Esophagus squamous epithelium (tissue), 4 donors: ENCODE measurements around the gene FAM131B.

Experiments
- POLR2A ChIP-seq, 4 donors: fragments of 450-650 bp; IDR thresholded peaks; one replicate each; pipeline ENCODE4 v1.6.1; 2017; ENCODE audit warnings: antibody characterized with exemption in 4 of 4, mild to moderate bottlenecking in 4 of 4, moderate library complexity in 3 of 4
- TF ChIP-seq, protein P1 (sequence below), 6 experiments: fragments of 450-650 bp in 4 of 6; fragments of 200-600 bp in 2 of 6; sonication (generic) in 2 of 6; IDR thresholded peaks; one replicate each; pipeline ENCODE4 v1.5.1; 2016 to 2019; ENCODE audit warnings: antibody characterized with exemption in 6 of 6, mild to moderate bottlenecking in 4 of 6, moderate library complexity in 4 of 6

DNA sequence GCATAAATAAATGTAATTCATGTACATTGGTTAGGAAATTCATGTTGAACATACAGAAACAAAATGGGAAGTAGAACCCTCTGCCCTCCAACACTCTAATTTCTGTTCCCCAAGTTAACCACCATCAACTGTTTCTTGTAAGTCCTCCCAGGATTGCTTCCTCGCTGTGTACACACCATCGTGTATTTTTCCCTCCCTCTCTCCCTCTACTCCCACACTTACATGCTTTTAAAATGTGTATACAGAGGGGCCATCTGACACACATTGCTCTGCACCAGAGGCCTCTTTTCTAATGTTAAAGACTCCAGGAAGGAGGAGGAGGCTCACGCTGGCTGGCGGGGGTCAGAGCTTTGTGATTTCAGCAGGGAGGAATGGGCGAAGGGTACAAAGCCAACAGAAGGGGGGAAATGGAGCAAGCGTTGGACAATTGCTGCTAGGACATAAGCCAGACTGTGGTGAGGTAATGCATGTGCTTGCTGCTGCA is 48.0 kb upstream of the FAM131B start:
- TF ChIP-seq, protein P1, sequence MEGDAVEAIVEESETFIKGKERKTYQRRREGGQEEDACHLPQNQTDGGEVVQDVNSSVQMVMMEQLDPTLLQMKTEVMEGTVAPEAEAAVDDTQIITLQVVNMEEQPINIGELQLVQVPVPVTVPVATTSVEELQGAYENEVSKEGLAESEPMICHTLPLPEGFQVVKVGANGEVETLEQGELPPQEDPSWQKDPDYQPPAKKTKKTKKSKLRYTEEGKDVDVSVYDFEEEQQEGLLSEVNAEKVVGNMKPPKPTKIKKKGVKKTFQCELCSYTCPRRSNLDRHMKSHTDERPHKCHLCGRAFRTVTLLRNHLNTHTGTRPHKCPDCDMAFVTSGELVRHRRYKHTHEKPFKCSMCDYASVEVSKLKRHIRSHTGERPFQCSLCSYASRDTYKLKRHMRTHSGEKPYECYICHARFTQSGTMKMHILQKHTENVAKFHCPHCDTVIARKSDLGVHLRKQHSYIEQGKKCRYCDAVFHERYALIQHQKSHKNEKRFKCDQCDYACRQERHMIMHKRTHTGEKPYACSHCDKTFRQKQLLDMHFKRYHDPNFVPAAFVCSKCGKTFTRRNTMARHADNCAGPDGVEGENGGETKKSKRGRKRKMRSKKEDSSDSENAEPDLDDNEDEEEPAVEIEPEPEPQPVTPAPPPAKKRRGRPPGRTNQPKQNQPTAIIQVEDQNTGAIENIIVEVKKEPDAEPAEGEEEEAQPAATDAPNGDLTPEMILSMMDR (IDR thresholded peaks at IDR 0.05) = no peak
- TF ChIP-seq POLR2A (IDR thresholded peaks at IDR 0.05) = no peak
